WTC11 (cell line): ENCODE results near the gene RND3. TPM values are rescaled to one million over a fixed set of nuclear protein-coding genes. Genes with fewer than 3 reads are reported as not detected.

Experiments
- ATAC-seq: fragments of 200-7000 bp; cut with Tn5 transposase; 2 replicates; pipeline ENCODE4 v1.10.0; 2021; ENCODE audit warnings: mild to moderate bottlenecking, moderate library complexity
- CTCF ChIA-PET: fragments of 300-600 bp; sonication (Branson Sonifier 250); formaldehyde crosslinking; loops from one replicate; lab custom pipeline; 2021; ENCODE audit warnings: antibody characterized with exemption; lab: Charles Lee
- POLR2A ChIA-PET: fragments of 350-600 bp; sonication (Branson Sonifier 250); formaldehyde crosslinking; loops from one replicate; lab custom pipeline; 2021; ENCODE audit warnings: antibody characterized with exemption; lab: Charles Lee
- DNase-seq: peaks from one replicate; pipeline ENCODE4 v3.0.0; 2021; ENCODE audit warnings: low spot score
- H3K27ac Mint-ChIP-seq: 2 replicates; pipeline ENCODE4 v1.8.0; 2021; ENCODE audit warnings: mixed read lengths
- H3K27me3 Mint-ChIP-seq: 2 replicates; pipeline ENCODE4 v1.8.0; 2021; ENCODE audit warnings: low read depth, mild to moderate bottlenecking, moderate library complexity, mixed read lengths
- H3K36me3 Mint-ChIP-seq: 2 replicates; pipeline ENCODE4 v1.8.0; 2021; ENCODE audit warnings: mixed read lengths
- H3K4me1 Mint-ChIP-seq: 2 replicates; pipeline ENCODE4 v1.8.0; 2022; ENCODE audit warnings: mixed read lengths
- H3K4me3 Mint-ChIP-seq: 2 replicates; pipeline ENCODE4 v1.8.0; 2021; ENCODE audit warnings: mild to moderate bottlenecking, moderate library complexity, mixed read lengths
- H3K9me3 Mint-ChIP-seq: 2 replicates; pipeline ENCODE4 v1.8.0; 2021; ENCODE audit warnings: mixed read lengths
- EMX1 ChIP-seq: fragments of 250-450 bp; sonication (Bioruptor Pico); IDR thresholded peaks from 2 replicates; pipeline ENCODE4 v1.8.0; 2021; ENCODE audit warnings: mild to moderate bottlenecking
- ESRRA ChIP-seq: sonication (generic); formaldehyde crosslinking; IDR thresholded peaks from 2 replicates; pipeline ENCODE4 v1.8.1; 2022; ENCODE audit warnings: mild to moderate bottlenecking, missing genetic modification reagents, borderline replicate concordance
- ETV6 ChIP-seq: sonication (generic); formaldehyde crosslinking; IDR thresholded peaks from 2 replicates; pipeline ENCODE4 v1.8.1; 2022; ENCODE audit warnings: mild to moderate bottlenecking, missing genetic modification reagents
- FOXJ3 ChIP-seq: sonication (generic); formaldehyde crosslinking; IDR thresholded peaks from 2 replicates; pipeline ENCODE4 v1.9.0; 2021; ENCODE audit warnings: missing genetic modification reagents, mild to moderate bottlenecking, borderline replicate concordance
- GABPB1 ChIP-seq: sonication (generic); formaldehyde crosslinking; IDR thresholded peaks from 2 replicates; pipeline ENCODE4 v1.8.1; 2023; ENCODE audit warnings: mild to moderate bottlenecking, missing genetic modification reagents
- HMGA2 ChIP-seq: fragments of 250-450 bp; sonication (Bioruptor Pico); IDR thresholded peaks from 2 replicates; pipeline ENCODE4 v1.4.0; 2021; ENCODE audit warnings: mild to moderate bottlenecking, moderate library complexity
- IRF2 ChIP-seq: sonication (generic); formaldehyde crosslinking; IDR thresholded peaks from 2 replicates; pipeline ENCODE4 v1.8.0; 2022; ENCODE audit warnings: low read depth, missing genetic modification reagents, borderline replicate concordance
- NFATC4 ChIP-seq: fragments of 250-450 bp; sonication (Bioruptor Pico); IDR thresholded peaks from 2 replicates; pipeline ENCODE4 v1.9.0; 2021; ENCODE audit warnings: mild to moderate bottlenecking
- NFYB ChIP-seq: sonication (generic); formaldehyde crosslinking; conservative IDR thresholded peaks from 2 replicates; pipeline ENCODE4 v1.8.0; 2022; ENCODE audit warnings: low read depth, missing genetic modification reagents
- NR3C1 ChIP-seq: sonication (generic); formaldehyde crosslinking; conservative IDR thresholded peaks from 2 replicates; pipeline ENCODE4 v1.8.1; 2023; ENCODE audit warnings: low read depth, mild to moderate bottlenecking, missing genetic modification reagents
- RORB ChIP-seq: fragments of 250-450 bp; sonication (Bioruptor Pico); IDR thresholded peaks from 2 replicates; pipeline ENCODE4 v1.9.0; 2021; ENCODE audit warnings: mild to moderate bottlenecking
- SMAD4 ChIP-seq: sonication (generic); formaldehyde crosslinking; IDR thresholded peaks from 2 replicates; pipeline ENCODE4 v1.8.0; 2022; ENCODE audit warnings: mild to moderate bottlenecking, missing genetic modification reagents
- TEAD1 ChIP-seq: sonication (generic); formaldehyde crosslinking; IDR thresholded peaks from 2 replicates; pipeline ENCODE4 v1.8.0; 2022; ENCODE audit warnings: mild to moderate bottlenecking, missing genetic modification reagents
- TEAD4 ChIP-seq: sonication (generic); formaldehyde crosslinking; IDR thresholded peaks from 2 replicates; pipeline ENCODE4 v1.8.0; 2022; ENCODE audit warnings: mild to moderate bottlenecking, missing genetic modification reagents
- ZNF263 ChIP-seq: sonication (generic); formaldehyde crosslinking; IDR thresholded peaks from 2 replicates; pipeline ENCODE4 v1.8.1; 2022; ENCODE audit warnings: low read depth, mild to moderate bottlenecking, moderate library complexity, missing genetic modification reagents
- ZNF423 ChIP-seq: fragments of 250-450 bp; sonication (Bioruptor Pico); IDR thresholded peaks from 2 replicates; pipeline ENCODE4 v2.1.2; 2022; ENCODE audit warnings: mild to moderate bottlenecking, moderate library complexity
- total RNA-seq: library from RNA; stranded (reverse); gene quantifications from 3 replicates; pipeline ENCODE4 v1.2.3, GENCODE V29; 2021
- TF ChIP-seq, protein P1 (sequence below): sonication (generic); formaldehyde crosslinking; IDR thresholded peaks from 2 replicates; pipeline ENCODE4 v1.8.1; 2022; ENCODE audit warnings: mild to moderate bottlenecking, missing genetic modification reagents, moderate library complexity, borderline replicate concordance
- TF ChIP-seq, protein P2 (sequence below): sonication (generic); formaldehyde crosslinking; IDR thresholded peaks from 2 replicates; pipeline ENCODE4 v1.8.0; 2023; ENCODE audit warnings: missing genetic modification reagents
- TF ChIP-seq, protein P3 (sequence below): sonication (generic); formaldehyde crosslinking; IDR thresholded peaks from 2 replicates; pipeline ENCODE4 v1.8.1; 2022; ENCODE audit warnings: mild to moderate bottlenecking, moderate library complexity, missing genetic modification reagents
- TF ChIP-seq, protein P4 (sequence below): fragments of 250-450 bp; sonication (Bioruptor Pico); IDR thresholded peaks from 2 replicates; pipeline ENCODE4 v1.8.0; 2021; ENCODE audit warnings: mild to moderate bottlenecking
- TF ChIP-seq, protein P5 (sequence below): sonication (generic); formaldehyde crosslinking; IDR thresholded peaks from 2 replicates; pipeline ENCODE4 v1.8.1; 2023; ENCODE audit warnings: mild to moderate bottlenecking, moderate library complexity, missing genetic modification reagents

Gene RND3
- total RNA-seq, 1 experiment from 2014 or later: 64.4 TPM

DNA sequence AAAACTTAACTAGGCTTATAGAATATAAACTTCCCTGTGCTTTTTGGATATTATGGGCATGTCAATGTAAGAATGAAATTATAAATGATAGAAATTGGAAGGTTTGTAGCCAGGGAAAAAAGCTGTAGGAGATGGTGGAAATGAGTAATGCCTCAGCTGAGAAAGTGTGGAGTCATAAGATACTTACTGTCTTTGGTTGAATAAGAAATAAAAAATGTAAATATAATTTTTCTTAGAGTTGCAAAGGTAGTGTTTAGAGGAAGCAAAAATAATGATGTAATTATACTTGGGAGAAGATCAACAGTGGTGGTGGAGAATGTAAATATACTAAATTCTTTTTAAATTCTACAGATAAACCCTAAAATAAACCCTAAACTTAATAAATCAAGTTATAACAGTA is 26.2 kb upstream of the RND3 start:
- Mint-ChIP-seq H3K9me3 (no peaks in the 10 kb centered on the region), H3K36me3 (no peaks in the 10 kb centered on the region), H3K27ac (no peak overlapping the region), H3K4me3 (no peak overlapping the region), H3K27me3 (no peaks in the 10 kb centered on the region), H3K4me1 (no peaks in the 10 kb centered on the region)
- POLR2A ChIA-PET: no interaction called here
- ATAC-seq: no peak
- no peak for TF ChIP-seq NR3C1 (CRISPR knock-in tag)
- TF ChIP-seq, protein P1, sequence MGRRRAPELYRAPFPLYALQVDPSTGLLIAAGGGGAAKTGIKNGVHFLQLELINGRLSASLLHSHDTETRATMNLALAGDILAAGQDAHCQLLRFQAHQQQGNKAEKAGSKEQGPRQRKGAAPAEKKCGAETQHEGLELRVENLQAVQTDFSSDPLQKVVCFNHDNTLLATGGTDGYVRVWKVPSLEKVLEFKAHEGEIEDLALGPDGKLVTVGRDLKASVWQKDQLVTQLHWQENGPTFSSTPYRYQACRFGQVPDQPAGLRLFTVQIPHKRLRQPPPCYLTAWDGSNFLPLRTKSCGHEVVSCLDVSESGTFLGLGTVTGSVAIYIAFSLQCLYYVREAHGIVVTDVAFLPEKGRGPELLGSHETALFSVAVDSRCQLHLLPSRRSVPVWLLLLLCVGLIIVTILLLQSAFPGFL (CRISPR knock-in tag): no peak
- TF ChIP-seq, protein P2, sequence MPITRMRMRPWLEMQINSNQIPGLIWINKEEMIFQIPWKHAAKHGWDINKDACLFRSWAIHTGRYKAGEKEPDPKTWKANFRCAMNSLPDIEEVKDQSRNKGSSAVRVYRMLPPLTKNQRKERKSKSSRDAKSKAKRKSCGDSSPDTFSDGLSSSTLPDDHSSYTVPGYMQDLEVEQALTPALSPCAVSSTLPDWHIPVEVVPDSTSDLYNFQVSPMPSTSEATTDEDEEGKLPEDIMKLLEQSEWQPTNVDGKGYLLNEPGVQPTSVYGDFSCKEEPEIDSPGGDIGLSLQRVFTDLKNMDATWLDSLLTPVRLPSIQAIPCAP: no peak
- TF ChIP-seq SMAD4 (CRISPR knock-in tag): no peak
- TF ChIP-seq, protein P3, sequence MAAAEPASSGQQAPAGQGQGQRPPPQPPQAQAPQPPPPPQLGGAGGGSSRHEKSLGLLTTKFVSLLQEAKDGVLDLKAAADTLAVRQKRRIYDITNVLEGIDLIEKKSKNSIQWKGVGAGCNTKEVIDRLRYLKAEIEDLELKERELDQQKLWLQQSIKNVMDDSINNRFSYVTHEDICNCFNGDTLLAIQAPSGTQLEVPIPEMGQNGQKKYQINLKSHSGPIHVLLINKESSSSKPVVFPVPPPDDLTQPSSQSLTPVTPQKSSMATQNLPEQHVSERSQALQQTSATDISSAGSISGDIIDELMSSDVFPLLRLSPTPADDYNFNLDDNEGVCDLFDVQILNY: no peak
- TF ChIP-seq NFYB (CRISPR knock-in tag): no peak
- TF ChIP-seq RORB (CRISPR knock-in tag): no peak
- TF ChIP-seq HMGA2 (CRISPR knock-in tag): no peak
- TF ChIP-seq TEAD1 (CRISPR knock-in tag): no peak
- TF ChIP-seq, protein P4, sequence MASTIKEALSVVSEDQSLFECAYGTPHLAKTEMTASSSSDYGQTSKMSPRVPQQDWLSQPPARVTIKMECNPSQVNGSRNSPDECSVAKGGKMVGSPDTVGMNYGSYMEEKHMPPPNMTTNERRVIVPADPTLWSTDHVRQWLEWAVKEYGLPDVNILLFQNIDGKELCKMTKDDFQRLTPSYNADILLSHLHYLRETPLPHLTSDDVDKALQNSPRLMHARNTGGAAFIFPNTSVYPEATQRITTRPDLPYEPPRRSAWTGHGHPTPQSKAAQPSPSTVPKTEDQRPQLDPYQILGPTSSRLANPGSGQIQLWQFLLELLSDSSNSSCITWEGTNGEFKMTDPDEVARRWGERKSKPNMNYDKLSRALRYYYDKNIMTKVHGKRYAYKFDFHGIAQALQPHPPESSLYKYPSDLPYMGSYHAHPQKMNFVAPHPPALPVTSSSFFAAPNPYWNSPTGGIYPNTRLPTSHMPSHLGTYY (CRISPR knock-in tag): no peak
- no peak for TF ChIP-seq NFATC4 (CRISPR knock-in tag)
- no peak for TF ChIP-seq FOXJ3 (CRISPR knock-in tag)
- DNase-seq: no peak
- CTCF ChIA-PET: no interaction called here

DNA sequence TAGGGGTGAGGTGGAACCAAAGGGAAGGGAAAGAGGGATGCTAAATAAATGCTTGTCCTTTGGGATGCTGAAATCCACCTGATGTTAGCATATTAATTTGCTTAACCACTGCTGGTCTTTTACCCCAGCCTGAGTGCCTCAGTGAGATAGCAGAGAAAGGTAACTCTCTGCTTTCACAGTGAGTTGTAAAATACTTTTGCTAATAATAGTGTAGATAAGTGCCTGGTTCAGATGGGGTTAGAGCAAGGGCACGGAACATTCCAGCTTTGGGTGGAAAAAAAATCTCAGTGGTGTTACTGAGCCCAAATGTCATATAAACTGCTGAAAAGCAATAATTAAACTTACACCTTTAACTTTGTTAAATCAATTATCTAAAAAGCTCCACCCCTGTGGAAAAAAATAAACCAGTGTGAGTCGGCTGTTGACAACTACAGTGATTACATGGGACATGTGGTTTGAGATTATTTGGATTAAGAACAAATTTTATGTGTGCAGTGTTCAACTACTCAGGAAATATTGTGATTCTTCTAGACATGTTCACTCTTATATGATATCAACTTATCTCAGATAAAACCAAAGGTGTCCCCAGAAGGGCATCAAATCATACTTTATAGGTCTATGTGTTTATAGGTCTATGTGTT is 21.1 kb upstream of the RND3 start:
- Mint-ChIP-seq H3K27ac (no peak overlapping the region), H3K4me1 (no peaks in the 10 kb centered on the region), H3K4me3 (no peak overlapping the region), H3K27me3 (no peaks in the 10 kb centered on the region), H3K9me3 (peaks cover 7% of the 10 kb centered on the region), H3K36me3 (no peaks in the 10 kb centered on the region)
- ChIA-PET CTCF (no interaction called here), POLR2A (no interaction called here)
- DNase-seq: no peak
- no peak for ATAC-seq
- TF ChIP-seq, protein P5, sequence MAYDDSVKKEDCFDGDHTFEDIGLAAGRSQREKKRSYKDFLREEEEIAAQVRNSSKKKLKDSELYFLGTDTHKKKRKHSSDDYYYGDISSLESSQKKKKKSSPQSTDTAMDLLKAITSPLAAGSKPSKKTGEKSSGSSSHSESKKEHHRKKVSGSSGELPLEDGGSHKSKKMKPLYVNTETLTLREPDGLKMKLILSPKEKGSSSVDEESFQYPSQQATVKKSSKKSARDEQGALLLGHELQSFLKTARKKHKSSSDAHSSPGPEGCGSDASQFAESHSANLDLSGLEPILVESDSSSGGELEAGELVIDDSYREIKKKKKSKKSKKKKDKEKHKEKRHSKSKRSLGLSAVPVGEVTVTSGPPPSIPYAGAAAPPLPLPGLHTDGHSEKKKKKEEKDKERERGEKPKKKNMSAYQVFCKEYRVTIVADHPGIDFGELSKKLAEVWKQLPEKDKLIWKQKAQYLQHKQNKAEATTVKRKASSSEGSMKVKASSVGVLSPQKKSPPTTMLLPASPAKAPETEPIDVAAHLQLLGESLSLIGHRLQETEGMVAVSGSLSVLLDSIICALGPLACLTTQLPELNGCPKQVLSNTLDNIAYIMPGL (CRISPR knock-in tag): no peak
- TF ChIP-seq SMAD4 (CRISPR knock-in tag) (no peak), GABPB1 (no peak), FOXJ3 (CRISPR knock-in tag) (no peak), EMX1 (CRISPR knock-in tag) (no peak), ZNF423 (CRISPR knock-in tag) (no peak), ETV6 (CRISPR knock-in tag) (no peak), IRF2 (CRISPR knock-in tag) (no peak), NFYB (CRISPR knock-in tag) (no peak), ZNF263 (CRISPR knock-in tag) (no peak), RORB (CRISPR knock-in tag) (no peak), ESRRA (CRISPR knock-in tag) (no peak), TEAD4 (CRISPR knock-in tag) (no peak)
